ENCODE measurements around the gene ZNF644.
"Not testable (repeated sequence)": the region's sequence is repeated elsewhere in the genome, so short reads cannot be mapped to it uniquely, and the experiment has no call there.

ZNF644 gene

DNA sequence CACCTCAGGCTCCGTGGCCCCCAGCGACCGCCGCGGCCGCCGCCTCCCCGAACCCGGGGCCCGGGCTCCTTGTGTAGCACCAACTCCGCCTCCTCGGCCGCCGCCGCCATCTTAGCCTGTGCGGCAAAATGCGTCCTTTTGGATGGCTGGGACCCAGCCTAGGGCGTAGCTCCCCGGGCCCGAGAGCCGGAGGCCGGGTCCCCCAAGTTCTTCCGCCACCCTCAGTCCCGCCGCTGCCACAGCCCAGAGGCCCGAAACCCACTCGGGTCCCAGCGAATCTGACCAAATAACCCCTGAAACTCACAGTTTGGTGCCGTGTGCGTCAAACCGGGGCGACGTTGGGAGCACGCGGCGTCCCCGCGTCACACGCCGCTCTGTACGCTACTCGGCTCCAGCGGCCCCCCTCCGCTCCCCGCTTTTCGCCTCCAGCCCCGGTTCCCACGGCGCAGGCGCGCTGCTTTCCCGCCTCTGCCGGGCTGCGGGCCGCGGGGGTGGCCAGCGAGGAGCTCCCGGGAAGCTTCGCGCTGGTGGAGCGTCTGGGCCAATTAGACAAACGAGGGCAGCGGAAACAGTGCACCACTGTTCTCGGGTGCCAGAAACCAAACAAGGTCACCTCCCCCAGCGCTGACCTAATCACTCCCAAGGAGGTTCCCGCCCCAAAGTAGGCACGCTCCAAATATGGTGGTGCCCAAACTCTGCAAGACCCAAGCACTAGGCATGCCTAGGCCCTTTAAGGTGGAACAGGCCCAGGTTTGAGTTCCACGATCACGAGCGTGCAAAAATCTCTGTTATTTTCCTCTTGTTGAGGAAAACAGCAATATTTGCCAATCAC is at the start of gene ZNF644:
Gene ZNF644 (minus strand): TSS at position 350 of the 832 bp plus-strand sequence. CDS start 39,682 bp downstream, outside the sequence.
- DNase-seq: peak; percentile 89

DNA sequence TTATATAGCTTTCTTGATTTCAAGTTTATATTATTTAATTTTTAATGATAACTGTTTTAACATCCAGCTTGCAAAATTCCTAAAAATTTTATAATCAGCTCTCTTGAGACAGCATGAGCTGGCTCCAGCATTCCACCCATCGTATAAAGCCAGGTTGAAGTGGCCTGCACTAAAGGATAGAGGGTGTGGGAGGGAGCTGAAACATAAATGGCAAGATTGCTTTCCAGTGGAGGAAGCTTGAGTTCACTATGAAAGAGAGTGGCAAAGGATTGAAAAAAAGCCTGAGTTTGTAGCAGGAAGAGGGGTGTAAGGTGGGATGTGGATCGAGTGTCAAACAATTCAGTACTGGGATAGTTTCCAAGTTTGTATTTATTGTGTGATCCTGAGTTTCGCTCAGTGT is 48.5 kb upstream of the ZNF644 start:
- peak; percentile 7 for DNase-seq

DNA sequence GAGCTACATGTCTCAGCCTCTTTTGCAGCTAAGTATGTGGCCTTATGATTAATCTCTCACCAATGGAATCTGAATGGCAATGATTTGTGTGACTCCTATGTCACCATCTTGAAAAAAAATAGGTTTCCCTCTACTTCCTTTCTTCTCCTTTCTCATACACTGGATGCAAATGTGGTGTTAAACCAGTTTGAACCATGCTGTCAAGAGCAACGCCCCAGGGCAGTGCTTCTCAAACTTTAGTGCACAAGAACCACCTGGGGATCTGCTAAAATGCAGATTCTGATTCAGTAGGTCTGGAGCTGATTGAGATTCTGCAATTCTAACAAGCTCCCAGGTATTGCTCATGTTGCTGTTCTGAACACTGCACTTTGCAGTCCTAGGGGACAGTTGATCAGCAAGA is 44.7 kb upstream of the ZNF644 start:
- DNase-seq: no peak

DNA sequence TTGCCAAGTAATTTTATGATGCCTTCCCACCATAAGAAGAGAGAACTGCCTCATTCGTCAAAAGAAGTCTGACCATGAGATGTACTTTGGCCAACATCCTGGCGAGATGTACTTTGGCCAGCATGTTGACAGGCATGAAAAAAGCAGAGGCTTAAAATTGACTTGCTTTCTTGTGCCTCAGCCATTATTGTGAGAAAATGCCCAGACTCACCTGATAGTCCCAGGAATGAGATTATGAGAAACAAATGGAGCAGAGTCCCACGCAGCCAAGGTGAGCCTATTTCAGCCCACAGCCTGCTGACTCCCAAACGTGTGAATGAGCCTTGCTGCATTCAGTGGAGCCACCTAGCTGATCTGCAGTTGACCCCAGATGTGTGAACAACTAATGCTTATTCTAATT is 43.5 kb upstream of the ZNF644 start:
- no peak for DNase-seq

DNA sequence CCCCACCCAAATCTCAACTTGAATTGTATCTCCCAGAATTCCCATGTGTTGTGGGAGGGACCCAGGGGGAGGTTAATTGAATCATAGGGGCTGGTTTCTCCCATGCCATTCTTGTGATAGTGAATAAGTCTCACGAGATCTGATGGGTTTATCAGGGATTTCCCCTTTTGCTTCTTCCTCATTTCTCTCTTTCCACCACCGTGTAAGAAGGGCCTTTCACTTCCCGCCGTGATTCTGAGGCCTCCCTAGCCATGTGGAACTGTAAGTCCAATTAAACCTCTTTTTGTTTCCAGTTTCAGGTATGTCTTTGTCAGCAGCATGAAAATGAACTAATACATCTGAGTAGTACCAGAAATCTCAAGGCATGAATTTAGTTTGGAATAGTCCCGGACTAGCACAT is 41.6 kb upstream of the ZNF644 start:
- not testable (repeated sequence) for DNase-seq

DNA sequence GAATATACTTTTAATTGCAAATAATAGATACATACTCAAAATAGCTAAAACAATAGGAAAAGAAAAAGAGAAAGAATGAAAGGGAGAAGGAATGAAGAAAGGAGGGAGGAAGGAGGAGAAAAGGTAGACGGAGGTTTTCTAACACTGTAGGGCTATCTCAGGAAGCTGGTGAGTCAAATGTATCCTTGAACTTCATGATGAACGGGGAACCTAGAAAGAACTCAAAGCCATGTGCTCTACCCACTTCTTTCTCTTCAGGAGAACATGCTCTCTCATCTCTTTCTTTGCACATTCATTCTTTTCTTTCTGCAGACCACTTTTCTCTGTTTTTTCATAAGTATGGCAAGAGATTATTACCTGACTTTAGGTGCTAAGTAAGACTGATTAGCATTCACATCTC is 37.3 kb upstream of the ZNF644 start:
- no peak for DNase-seq

DNA sequence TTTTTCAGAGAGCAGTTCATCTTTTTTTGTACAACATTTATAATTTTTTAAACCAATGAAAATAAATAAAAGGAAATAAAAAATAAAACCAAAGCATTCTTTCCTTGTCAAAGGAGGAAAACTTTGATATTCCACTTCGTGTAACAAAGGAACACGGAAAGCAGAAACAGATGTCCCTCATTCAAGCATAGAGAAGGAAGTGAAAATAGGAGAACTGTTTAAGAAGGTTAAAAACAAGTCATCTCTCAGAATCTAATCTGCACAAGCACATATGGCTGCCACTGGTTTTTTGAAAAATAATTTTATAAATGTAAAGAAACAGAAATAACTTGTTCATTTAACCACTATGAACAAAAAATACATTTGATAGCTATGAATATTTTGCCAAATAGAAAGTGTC is 35.9 kb upstream of the ZNF644 start:
- DNase-seq: no peak

DNA sequence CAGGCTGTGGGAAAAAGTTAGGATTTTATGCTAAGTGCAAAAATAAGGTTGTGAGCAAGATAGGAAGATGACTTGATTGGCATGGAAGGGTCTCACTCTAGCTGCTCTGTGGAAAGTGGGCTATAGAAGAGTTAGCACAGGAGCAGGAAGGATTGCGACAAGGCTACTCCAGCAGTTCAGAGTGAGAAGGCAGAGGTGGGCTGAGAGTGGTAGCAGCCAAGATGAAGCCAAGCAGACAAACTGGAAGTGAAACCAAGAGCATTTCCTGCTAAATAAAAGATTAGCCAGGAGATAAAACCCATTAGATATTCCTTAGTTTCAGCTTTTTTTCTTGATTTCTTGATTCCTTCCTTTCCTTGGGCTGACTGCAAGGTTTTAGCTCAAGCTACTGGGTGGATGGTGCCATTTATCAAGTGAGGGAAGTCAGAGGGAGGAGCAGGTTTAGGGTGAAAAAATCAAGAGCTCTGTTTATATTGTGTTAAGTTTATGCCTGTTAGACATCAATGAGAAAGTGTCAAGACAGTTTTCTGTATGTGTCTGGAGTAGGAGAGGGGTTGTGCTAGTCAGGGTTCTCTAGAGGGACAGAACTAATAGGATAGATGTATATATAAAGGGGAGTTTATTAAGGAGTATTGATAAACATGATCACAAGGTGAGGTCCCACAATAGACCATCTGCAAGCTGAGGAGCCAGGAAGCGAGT is 33.1 kb upstream of the ZNF644 start:
- no peak for DNase-seq

DNA sequence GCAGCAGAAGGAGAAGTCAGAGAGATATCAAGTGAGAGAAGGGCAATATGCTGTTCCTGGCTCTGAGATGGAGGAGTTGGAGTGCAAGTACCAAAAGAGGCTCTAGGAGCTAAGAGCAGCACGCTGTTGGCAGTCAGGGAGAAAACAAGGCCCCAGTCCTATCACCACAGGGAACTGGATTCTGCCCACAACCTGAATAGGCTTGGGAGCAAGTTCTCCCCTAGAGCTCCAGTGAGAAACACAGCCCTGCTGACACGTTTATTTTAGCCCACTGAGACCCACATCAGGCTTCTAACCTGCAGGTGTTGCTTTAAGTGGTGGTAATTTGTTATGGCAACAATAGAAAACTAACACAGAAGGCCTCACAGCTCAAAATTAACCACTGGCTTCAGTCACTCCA is 31.8 kb upstream of the ZNF644 start:
- peak; percentile 32 for DNase-seq

DNA sequence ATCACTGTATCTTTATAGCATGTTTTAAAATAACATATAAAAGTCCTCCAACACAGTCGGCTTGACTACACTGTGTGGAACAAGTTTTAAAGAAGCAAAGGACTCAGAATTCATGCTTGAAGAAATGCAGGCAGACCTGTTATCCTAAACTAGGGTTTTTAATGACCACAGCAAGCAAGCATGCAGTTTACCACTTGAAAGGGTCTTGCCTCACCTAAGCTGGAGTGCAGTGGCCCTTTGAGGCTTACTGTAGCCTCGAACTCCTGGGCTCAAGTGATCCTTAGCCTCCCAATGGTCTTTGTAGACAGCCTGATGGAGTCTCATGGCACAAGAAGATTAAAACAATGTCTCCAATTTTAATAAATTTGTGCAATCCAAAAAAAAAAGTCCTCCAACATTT is 27.7 kb upstream of the ZNF644 start:
- DNase-seq: not testable (repeated sequence)

DNA sequence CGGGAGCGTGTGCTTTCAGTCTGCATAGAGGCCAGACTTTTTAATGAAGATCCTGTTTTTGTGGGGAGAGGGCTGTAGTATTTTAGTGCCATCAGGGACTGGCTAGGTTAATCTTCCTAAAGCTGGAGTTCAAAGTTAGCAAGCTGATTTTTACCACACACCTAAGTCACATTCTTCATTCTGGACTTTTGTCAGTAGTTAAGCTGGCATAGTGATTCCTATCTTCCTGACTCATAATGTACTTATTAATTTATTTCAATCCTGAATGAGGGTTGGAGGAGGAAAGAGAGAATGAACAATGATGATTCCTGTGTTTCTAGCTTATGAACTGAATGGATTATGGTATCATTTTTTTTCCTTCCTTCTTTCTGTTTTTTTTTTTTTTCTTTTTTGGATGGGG is 24.9 kb upstream of the ZNF644 start:
- DNase-seq: no peak

DNA sequence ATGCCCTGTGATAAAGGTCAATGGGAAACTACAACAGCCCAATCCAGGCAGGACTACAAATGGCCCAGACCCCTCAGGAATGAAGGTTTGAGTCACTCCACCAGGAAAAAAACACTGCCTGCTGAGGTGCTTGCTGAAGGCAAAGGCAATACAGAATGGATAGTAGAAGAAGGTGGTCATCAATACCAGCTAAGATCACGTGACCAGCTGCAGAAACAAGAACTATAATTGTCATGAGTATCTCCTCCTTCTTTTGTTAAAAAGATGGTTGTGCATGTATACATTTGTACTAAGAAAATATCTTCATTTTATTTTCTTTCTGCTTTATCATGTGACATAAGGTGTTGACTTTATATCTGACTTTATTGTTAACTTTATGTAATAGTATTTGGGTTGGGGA is 23.4 kb upstream of the ZNF644 start:
- no peak for DNase-seq

DNA sequence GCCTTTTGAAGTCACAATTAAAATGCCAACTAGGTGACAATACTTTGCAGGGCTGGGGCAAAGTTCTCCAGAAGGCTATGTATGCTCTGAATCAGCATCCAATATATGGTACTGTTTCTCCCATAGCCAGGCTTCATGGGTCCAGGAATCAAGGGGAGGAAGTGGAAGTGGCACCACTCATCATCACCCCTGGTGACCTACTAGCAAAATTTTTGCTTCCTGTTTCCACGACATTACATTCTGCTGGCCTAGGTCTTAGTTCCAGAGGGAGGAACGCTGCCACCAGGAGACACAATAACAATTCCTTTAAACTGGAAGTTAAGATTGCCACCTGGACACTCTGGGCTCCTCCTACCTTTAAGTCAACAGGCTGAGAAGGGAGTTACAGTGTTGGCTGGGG is 22.9 kb upstream of the ZNF644 start:
- DNase-seq: not testable (repeated sequence)

DNA sequence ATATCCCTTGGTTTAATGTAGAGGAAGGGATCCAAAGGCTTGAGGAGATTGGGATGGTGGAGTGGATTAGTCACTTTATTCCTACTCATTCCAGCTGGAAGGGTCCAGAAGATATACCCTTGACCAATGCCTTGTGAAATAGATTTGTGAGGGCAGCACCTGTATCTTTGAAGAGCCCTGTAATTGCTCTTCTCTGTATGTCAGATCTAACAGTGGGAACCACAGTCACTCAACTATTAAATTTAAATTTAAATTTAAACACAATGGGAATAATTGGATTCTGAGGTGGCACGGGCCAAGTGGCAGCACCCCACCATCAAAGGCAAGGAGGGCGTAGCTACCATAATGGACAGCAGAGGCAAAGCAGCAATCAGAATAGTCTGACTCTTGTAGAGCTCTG is 20.5 kb upstream of the ZNF644 start:
- DNase-seq: not testable (repeated sequence)

DNA sequence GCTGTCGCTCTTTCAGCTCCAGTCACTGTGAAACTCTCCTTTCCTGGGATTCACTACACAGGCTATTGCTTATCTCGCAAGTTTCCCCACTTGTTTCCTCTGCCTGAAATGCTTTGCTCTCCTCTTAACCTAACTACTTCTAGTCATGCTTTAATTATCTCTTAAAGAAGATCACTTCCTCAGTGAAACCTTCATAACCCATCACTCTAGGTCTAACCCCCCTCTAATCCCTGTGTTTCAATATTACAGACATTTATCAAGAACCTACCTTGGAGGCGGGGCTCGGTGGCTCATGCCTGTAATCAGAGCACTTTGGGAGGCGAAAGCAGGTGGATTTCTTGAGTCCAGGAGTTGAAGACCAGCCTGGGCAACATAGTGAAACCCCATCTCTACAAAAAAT is 16.7 kb upstream of the ZNF644 start:
- no peak for DNase-seq

DNA sequence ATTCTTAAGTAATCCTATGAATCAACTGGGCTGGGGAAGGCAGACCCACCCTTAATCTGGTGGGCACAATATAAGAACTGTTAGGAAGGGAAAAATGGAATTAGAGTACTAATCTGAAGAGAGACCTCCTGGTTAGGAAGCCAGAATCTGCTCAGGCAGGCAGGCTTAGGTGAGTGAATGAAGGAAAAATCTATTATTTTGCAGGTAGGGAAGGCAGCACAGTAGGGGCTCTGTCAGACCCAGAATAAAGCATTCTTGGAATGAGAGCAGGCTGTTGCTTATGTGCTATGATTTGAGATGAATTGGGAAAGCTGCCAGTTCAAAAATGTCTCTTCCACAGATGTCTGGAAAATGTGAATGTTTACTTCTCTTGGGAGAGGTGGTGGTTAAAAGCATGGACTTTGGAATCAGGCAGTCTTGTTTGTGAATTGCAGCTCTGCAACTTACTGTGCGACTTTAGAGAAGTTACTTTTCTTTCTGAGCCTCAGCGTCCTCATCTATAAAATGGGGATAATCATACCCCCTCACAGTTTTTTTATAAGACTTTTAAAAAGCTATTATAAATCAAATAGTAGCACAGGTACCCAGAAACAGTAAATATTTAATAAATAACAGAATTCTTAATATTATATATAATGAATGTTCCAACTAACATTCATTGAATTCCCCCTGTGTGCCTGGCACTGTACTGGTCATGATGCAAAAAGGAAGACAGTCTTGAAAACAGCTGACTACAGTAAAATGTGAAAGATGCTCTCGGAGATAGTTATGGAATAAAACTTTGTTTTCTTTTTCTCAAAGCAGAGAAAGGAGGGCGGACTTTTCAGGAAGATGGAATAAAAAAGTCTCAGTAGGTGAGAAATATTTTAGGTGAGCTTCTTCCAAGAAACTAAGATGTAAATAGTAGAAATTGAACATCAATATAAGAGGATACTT is 15.3 kb upstream of the ZNF644 start:
- no peak for DNase-seq

DNA sequence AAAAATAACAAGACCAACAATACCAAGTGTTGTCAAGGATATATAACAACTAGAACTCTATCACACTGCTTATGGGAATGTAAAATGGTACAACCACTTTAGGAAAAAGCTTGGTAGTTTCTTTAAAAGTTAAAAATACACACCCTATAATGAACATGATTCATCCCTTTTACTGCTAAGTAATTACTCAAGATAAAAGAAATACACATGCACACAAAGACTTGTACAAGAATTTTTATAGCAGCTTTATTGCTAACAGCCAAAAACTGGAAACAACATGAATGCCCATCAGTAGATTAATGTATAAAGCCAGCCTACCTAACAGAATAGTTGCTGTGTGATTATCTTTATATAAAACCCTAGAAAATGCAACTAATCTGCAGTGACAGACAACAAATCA is 10.5 kb upstream of the ZNF644 start:
- no peak for DNase-seq

DNA sequence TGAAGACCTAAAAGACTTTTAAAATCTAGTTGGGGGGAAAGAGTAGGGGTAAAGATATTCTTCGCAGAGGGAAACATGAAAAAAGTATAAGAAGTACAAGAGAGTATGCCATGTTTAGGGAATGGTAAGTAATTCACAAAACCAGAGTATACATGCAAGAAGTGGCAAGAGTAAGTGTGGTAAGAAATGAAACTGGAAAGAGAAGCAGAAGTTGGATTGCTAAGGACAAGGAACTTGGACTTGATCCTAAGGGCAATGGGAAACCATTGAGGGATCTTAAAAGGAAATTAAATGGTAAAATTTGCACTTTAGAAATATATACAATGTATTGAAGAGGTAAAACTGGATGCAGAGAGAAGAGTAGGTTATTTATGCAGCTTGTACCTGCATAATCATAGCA is 9.2 kb upstream of the ZNF644 start:
- no peak for DNase-seq

DNA sequence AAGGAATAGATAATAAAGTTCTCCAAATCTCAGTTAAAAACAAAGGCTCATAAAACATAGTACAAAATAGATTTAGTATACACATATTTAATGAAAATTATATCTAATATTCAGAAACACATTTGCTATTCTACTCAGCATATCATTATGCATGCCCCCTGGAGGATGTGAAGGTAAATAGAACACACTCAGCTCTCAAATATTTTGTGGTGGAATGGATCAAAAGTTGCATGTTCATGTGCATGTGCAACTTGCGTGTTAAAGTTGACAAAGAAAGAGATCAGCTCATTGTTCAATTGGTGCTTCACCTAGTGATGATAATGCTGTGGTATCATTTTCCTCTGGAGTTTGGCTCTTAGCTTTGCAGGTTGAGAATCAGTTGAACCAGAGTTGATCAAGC is 4.9 kb upstream of the ZNF644 start:
- DNase-seq: no peak

DNA sequence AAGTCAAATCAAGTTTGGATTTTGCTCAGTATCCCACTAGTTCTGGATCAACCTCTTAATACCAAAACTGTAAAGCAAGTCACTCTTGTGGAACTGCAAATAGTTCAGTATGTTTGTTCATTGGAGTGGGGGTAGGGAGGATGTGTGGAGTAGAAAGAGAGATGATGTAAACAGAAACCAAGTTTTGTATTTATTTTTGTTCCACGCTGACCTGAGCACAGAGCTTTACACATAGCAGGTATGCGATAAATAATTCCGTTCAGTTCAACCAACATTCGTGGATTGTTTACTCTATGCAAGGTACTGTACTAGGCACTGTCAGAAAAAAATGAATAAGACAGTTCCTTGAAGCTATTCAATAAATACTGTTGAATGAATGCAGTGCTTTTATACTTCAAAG is 4.5 kb upstream of the ZNF644 start:
- peak; percentile 3 for DNase-seq

DNA sequence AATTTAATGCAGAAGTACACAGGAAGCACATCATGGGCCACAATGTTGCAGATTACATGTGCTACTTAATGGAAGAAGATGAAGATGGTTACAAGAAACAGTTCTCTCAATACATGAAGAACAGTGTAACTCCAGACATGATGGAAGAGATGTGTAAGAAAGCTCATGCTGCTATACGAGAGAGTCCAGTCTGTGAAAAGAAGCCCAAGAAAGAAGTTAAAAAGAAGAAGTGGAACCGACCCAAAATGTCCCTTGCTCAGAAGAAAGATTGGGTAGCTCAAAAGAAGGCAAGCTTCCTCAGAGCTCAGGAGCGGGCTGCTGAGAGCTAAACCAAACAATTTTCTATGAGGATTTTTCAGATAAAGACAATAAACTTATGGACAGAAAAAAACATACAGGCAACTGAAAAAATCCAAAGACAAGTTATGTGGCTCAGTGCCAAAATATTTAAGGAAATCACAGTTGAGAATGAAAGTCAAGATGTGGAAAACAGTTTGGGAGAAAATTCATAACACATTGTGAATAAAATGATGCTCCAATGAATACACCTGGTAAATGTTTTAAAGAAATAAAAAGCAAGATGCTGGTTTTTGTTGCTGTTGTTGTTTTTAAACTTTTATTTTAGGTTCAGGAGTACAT is 2.8 kb upstream of the ZNF644 start:
- no peak for DNase-seq

DNA sequence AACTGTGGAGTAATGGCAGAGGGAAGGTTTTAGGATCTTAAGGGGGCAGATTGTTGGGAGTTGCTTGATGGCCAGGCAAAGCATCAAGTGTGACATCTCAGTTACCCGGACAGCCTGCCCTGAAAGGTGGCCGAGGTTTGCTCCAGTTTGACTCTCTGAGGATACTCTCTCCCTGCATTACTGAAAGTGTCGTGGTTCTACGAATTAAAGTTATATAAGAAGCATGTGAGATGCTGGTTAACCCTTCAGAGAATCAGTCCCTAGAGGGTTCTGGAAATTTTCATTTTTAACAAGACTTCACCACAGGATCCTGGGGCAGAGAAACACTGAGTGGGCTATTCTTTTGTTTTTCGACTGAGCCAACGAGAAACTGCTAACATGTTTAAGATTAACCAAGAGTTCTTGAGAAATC is 689 bp upstream of the ZNF644 start:
- no peak for DNase-seq
